ENCODE measurements around the gene EIF4G3. TPM values are rescaled to one million over a fixed set of nuclear protein-coding genes. Genes with fewer than 3 reads are reported as not detected.
"Not testable (repeated sequence)": the region's sequence is repeated elsewhere in the genome, so short reads cannot be mapped to it uniquely, and the experiment has no call there.

EIF4G3 gene
- total and polyA plus RNA-seq, 2 donors: 17.0 to 22.1 TPM

- Histone ChIP-seq H3K27ac (ENCODE audit: low read depth in 1 of 2, low read length in 1 of 2) (no peak overlapping the region), H3K4me3 (ENCODE audit: low read length in 2 of 2) (no peak overlapping the region), H3K27me3 (ENCODE audit: control insufficient read depth in 2 of 2, insufficient read depth in 1 of 2, low read length in 1 of 2) (peaks cover 0 to 6% of the 10 kb centered on the region in 2 donors), H3K36me3 (ENCODE audit: control insufficient read depth in 2 of 2, insufficient read depth in 2 of 2, low read length in 1 of 2) (peaks cover 0 to 2% of the 10 kb centered on the region in 2 donors), H3K9me3 (ENCODE audit: control insufficient read depth in 2 of 2, insufficient read depth in 1 of 2, low read length in 1 of 2) (no peaks in the 10 kb centered on the region), H3K4me1 (ENCODE audit: control insufficient read depth in 2 of 2, insufficient read depth in 2 of 2, low read length in 2 of 2) (peaks cover 10 to 13% of the 10 kb centered on the region in 2 donors)
- WGBS: 70% methylated on average over 12 of the region's 12 CpGs
- DNase-seq (ENCODE audit: low read depth in 6 of 9, low spot score in 9 of 9): no peak
Measured at GRCh38 chr1:21174654-21175323, 1.9 kb downstream of the EIF4G3 start.

GRCh38 chr1:21174230-21174629, 2.5 kb downstream of the EIF4G3 start:
- H3K27ac ChIP-seq (ENCODE audit: low read depth in 1 of 2, low read length in 1 of 2): no peak overlapping the region

DNA sequence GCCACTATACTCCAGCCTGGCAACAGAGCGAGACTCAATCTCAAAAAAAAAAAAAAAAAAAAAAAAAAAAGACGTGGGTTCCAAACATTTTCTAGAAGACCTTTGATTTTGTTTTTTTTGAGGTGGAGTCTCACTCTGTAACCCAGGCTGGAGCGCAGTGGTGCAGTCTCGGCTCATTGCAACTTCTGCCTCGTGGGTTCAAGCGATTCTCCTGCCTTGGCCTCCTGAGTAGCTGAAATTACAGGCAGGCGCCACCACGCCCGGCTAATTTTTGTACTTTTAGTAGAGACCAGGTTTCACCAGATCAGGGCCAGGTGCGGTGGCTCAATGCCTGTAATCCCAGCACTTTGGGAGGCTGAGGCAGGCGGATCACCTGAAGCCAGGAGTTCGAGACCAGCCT, 3.6 kb downstream of the EIF4G3 start:
- DNase-seq (ENCODE audit: low read depth in 6 of 9, low spot score in 9 of 9); H3K27me3 ChIP-seq (ENCODE audit: control insufficient read depth in 2 of 2, insufficient read depth in 1 of 2, low read length in 1 of 2); H3K36me3 ChIP-seq (ENCODE audit: control insufficient read depth in 2 of 2, insufficient read depth in 2 of 2, low read length in 1 of 2); H3K27ac ChIP-seq (ENCODE audit: low read depth in 1 of 2, low read length in 1 of 2); H3K4me3 ChIP-seq (ENCODE audit: low read length in 2 of 2); H3K9me3 ChIP-seq (ENCODE audit: control insufficient read depth in 2 of 2, insufficient read depth in 1 of 2, low read length in 1 of 2): not testable (repeated sequence)
- H3K4me1 ChIP-seq (ENCODE audit: control insufficient read depth in 2 of 2, insufficient read depth in 2 of 2, low read length in 2 of 2): peaks cover 10 to 13% of the 10 kb centered on the region in 2 donors
- WGBS: 94% methylated on average over 12 of the region's 12 CpGs

More at GRCh38 chr1:21174230-21174629, 2.5 kb downstream of the EIF4G3 start:
- 89% methylated on average over 2 of the region's 2 CpGs for WGBS
- Histone ChIP-seq H3K4me3 (ENCODE audit: low read length in 2 of 2) (no peak overlapping the region), H3K36me3 (ENCODE audit: control insufficient read depth in 2 of 2, insufficient read depth in 2 of 2, low read length in 1 of 2) (peaks cover 0 to 2% of the 10 kb centered on the region in 2 donors), H3K4me1 (ENCODE audit: control insufficient read depth in 2 of 2, insufficient read depth in 2 of 2, low read length in 2 of 2) (peaks cover 10 to 13% of the 10 kb centered on the region in 2 donors), H3K9me3 (ENCODE audit: control insufficient read depth in 2 of 2, insufficient read depth in 1 of 2, low read length in 1 of 2) (no peaks in the 10 kb centered on the region), H3K27me3 (ENCODE audit: control insufficient read depth in 2 of 2, insufficient read depth in 1 of 2, low read length in 1 of 2) (peaks cover 0 to 6% of the 10 kb centered on the region in 2 donors)
- no peak for DNase-seq (ENCODE audit: low read depth in 6 of 9, low spot score in 9 of 9)

GRCh38 chr1:21170837-21171236, 5.9 kb downstream of the EIF4G3 start:
- 89% methylated on average over 4 of the region's 4 CpGs for WGBS
- DNase-seq (ENCODE audit: low read depth in 6 of 9, low spot score in 9 of 9); H3K36me3 ChIP-seq (ENCODE audit: control insufficient read depth in 2 of 2, insufficient read depth in 2 of 2, low read length in 1 of 2); H3K4me3 ChIP-seq (ENCODE audit: low read length in 2 of 2); H3K27me3 ChIP-seq (ENCODE audit: control insufficient read depth in 2 of 2, insufficient read depth in 1 of 2, low read length in 1 of 2); H3K9me3 ChIP-seq (ENCODE audit: control insufficient read depth in 2 of 2, insufficient read depth in 1 of 2, low read length in 1 of 2); H3K27ac ChIP-seq (ENCODE audit: low read depth in 1 of 2, low read length in 1 of 2); H3K4me1 ChIP-seq (ENCODE audit: control insufficient read depth in 2 of 2, insufficient read depth in 2 of 2, low read length in 2 of 2): not testable (repeated sequence)

DNA sequence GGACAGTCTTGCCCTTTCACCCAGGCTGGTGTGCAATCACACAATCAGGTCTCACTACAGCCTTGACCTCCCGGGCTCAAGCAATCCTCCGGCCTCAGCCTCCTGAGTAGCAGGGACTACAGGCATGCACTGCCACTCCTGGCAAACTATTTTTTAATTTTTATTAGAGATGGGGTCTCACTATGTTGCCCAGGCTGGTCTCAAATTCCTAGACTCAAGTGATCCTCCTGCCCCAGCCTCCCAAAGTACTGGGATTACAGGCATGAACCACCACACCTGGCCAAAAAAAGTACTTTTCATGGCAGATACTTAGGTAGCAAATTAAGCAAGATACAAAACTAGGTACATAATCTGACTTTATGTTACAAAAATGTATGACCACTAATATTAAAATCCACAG, 8.3 kb downstream of the EIF4G3 start:
- DNase-seq (ENCODE audit: low read depth in 6 of 9, low spot score in 9 of 9): no peak
- Histone ChIP-seq H3K9me3 (ENCODE audit: control insufficient read depth in 2 of 2, insufficient read depth in 1 of 2, low read length in 1 of 2) (no peaks in the 10 kb centered on the region), H3K27ac (ENCODE audit: low read depth in 1 of 2, low read length in 1 of 2) (no peak overlapping the region), H3K4me1 (ENCODE audit: control insufficient read depth in 2 of 2, insufficient read depth in 2 of 2, low read length in 2 of 2) (no peaks in the 10 kb centered on the region), H3K36me3 (ENCODE audit: control insufficient read depth in 2 of 2, insufficient read depth in 2 of 2, low read length in 1 of 2) (peaks cover 0 to 11% of the 10 kb centered on the region in 2 donors), H3K4me3 (ENCODE audit: low read length in 2 of 2) (no peak overlapping the region), H3K27me3 (ENCODE audit: control insufficient read depth in 2 of 2, insufficient read depth in 1 of 2, low read length in 1 of 2) (no peaks in the 10 kb centered on the region)
- WGBS: over 99% methylated on average over 2 of the region's 2 CpGs

DNA sequence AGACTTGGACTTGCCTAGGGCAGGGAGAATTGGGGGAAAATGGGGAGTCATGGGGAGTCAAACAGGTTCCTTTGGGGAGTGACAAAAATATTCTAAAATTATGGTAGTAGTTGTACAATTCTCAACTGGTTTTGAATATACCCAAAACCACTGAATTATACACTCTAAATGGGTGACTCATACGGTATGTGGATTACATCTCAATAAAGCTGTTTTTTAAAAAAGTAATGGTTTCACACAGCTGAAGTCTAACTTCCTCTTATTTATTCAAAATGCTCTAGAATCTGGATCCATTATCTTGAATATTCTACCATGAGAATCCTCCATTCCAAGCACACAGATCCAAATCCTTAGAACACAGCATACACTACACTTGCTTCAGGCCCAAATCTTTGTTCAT, 11.1 kb downstream of the EIF4G3 start:
- peaks cover 0 to 11% of the 10 kb centered on the region in 2 donors for H3K36me3 ChIP-seq (ENCODE audit: control insufficient read depth in 2 of 2, insufficient read depth in 2 of 2, low read length in 1 of 2)

DNA sequence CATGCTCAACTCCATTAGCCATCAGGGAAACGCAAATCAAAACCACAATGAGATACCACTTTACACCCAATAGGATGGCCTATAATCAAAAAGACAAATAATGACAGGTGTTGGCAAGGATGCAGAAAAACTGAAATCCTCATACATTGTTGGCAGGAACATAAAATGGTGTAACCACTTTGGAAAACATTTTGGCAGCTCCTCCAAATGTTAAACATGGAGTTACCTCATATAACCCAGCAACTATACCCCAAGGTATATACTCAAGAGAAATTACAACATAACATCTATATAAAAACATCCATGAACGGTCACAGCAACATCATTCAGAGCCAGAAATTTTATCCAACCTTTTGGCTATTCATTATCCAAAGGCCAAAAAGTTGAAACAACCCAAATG, 11.6 kb downstream of the EIF4G3 start:
- Histone ChIP-seq H3K27ac (ENCODE audit: low read depth in 1 of 2, low read length in 1 of 2) (no peak overlapping the region), H3K4me1 (ENCODE audit: control insufficient read depth in 2 of 2, insufficient read depth in 2 of 2, low read length in 2 of 2) (no peaks in the 10 kb centered on the region), H3K9me3 (ENCODE audit: control insufficient read depth in 2 of 2, insufficient read depth in 1 of 2, low read length in 1 of 2) (no peaks in the 10 kb centered on the region), H3K36me3 (ENCODE audit: control insufficient read depth in 2 of 2, insufficient read depth in 2 of 2, low read length in 1 of 2) (peaks cover 0 to 9% of the 10 kb centered on the region in 2 donors), H3K27me3 (ENCODE audit: control insufficient read depth in 2 of 2, insufficient read depth in 1 of 2, low read length in 1 of 2) (no peaks in the 10 kb centered on the region), H3K4me3 (ENCODE audit: low read length in 2 of 2) (no peak overlapping the region)
- DNase-seq (ENCODE audit: low read depth in 6 of 9, low spot score in 9 of 9): no peak
- WGBS: over 99% methylated on average over 2 of the region's 2 CpGs

More for the DNA sequence above, 11.1 kb downstream of the EIF4G3 start:
- Histone ChIP-seq H3K4me1 (ENCODE audit: control insufficient read depth in 2 of 2, insufficient read depth in 2 of 2, low read length in 2 of 2) (no peaks in the 10 kb centered on the region), H3K27me3 (ENCODE audit: control insufficient read depth in 2 of 2, insufficient read depth in 1 of 2, low read length in 1 of 2) (no peaks in the 10 kb centered on the region), H3K9me3 (ENCODE audit: control insufficient read depth in 2 of 2, insufficient read depth in 1 of 2, low read length in 1 of 2) (no peaks in the 10 kb centered on the region), H3K4me3 (ENCODE audit: low read length in 2 of 2) (no peak overlapping the region), H3K27ac (ENCODE audit: low read depth in 1 of 2, low read length in 1 of 2) (no peak overlapping the region)
- WGBS: 89% methylated on average over 1 of the region's 1 CpG
- no peak for DNase-seq (ENCODE audit: low read depth in 6 of 9, low spot score in 9 of 9)

DNA sequence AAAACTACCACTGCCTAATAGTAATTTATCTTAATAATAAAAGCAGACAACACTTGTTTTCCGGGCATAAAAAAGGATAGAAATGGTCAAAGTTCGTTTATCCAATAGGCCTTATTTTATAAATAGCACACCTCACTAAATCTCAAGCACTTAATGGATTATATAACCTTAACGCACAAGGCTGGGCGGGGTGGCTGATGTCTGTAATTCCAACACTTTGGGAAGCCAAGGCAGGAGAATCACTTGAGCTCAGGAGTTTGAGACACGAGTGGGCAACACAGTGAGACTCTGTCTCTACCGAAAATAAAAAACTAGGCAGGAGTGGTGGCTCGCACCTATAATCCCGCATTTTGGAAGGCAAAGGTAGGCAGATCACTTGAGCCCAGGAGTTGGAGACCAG, 12.4 kb downstream of the EIF4G3 start:
- DNase-seq (ENCODE audit: low read depth in 6 of 9, low spot score in 9 of 9): no peak
- Histone ChIP-seq H3K27me3 (ENCODE audit: control insufficient read depth in 2 of 2, insufficient read depth in 1 of 2, low read length in 1 of 2) (no peaks in the 10 kb centered on the region), H3K4me3 (ENCODE audit: low read length in 2 of 2) (no peak overlapping the region), H3K4me1 (ENCODE audit: control insufficient read depth in 2 of 2, insufficient read depth in 2 of 2, low read length in 2 of 2) (no peaks in the 10 kb centered on the region), H3K27ac (ENCODE audit: low read depth in 1 of 2, low read length in 1 of 2) (no peak overlapping the region), H3K36me3 (ENCODE audit: control insufficient read depth in 2 of 2, insufficient read depth in 2 of 2, low read length in 1 of 2) (peaks cover 3 to 9% of the 10 kb centered on the region in 2 donors), H3K9me3 (ENCODE audit: control insufficient read depth in 2 of 2, insufficient read depth in 1 of 2, low read length in 1 of 2) (no peaks in the 10 kb centered on the region)
- WGBS: 98% methylated on average over 8 of the region's 8 CpGs

DNA sequence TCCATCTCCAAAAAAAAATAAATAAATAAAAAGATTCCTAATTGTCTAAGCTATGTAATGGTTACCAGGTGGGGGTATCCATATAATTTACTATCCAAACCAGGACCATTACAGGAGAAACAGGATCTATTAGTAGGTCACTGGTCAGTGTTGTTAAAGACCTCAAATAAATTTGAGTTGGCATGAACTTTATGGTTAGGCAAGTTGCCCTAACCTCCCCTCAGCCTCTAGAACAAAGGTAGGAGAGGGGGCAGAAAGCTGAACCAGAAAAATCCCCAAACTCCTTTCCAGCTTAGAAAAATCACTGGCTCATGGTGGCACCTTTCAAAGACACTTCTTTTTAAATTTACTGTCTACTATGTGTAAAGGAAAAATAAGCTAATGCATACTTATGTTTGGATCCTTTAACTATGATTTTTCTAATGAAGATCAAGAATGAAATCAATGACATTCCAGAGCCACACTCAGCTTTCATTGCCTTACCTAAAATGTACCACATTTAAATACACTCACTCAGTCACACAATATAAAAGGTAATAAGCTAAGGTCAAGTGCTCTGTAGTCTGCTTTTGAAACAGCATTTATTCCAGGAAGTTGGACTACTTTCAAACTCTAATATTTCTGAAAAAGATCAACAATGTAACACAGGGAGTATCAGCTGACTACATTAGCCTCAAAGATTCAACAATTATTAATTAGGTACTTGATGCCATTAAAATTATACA, 13.8 kb downstream of the EIF4G3 start:
- Histone ChIP-seq H3K9me3 (ENCODE audit: control insufficient read depth in 2 of 2, insufficient read depth in 1 of 2, low read length in 1 of 2) (no peaks in the 10 kb centered on the region), H3K27me3 (ENCODE audit: control insufficient read depth in 2 of 2, insufficient read depth in 1 of 2, low read length in 1 of 2) (no peaks in the 10 kb centered on the region), H3K36me3 (ENCODE audit: control insufficient read depth in 2 of 2, insufficient read depth in 2 of 2, low read length in 1 of 2) (peaks cover 3% of the 10 kb centered on the region in 2 donors), H3K4me1 (ENCODE audit: control insufficient read depth in 2 of 2, insufficient read depth in 2 of 2, low read length in 2 of 2) (no peaks in the 10 kb centered on the region), H3K4me3 (ENCODE audit: low read length in 2 of 2) (no peak overlapping the region), H3K27ac (ENCODE audit: low read depth in 1 of 2, low read length in 1 of 2) (no peak overlapping the region)
- DNase-seq (ENCODE audit: low read depth in 6 of 9, low spot score in 9 of 9): no peak
